Right renal pelvis (tissue), 4 donors: ENCODE measurements around the gene WWTR1. TPM values are rescaled to one million over a fixed set of nuclear protein-coding genes. Genes with fewer than 3 reads are reported as not detected.
A peak's percentile ranks its signal among the peaks of the same experiment; 100 is the strongest.

Experiments
- DNase-seq, 4 donors: peaks; one replicate each; pipeline ENCODE4 v3.0.0-alpha.2; 2013; ENCODE audit warnings: low read depth in 4 of 4, low spot score in 3 of 4, missing footprints in 1 of 4
- polyA plus RNA-seq, 4 donors: library from polyadenylated mRNA; unstranded; fragments of 120-200 nt; gene quantifications; one replicate each; pipeline ENCODE4 v1.2.1, GENCODE V29; 2013; ENCODE audit not compliant: insufficient read length in 4 of 4

WWTR1 gene
- polyA plus RNA-seq, 4 donors = 93.4 to 109 (median 108) TPM

GRCh38 chr3:149655826-149656574 is 1.8 kb downstream of the WWTR1 start:
- DNase-seq = no peak

GRCh38 chr3:149654188-149654601 is 3.6 kb downstream of the WWTR1 start:
- no peak for DNase-seq

- DNase-seq = no peak
Measured at GRCh38 chr3:149653564-149653963, 4.3 kb downstream of the WWTR1 start.

GRCh38 chr3:149653136-149653535 is 4.7 kb downstream of the WWTR1 start:
- DNase-seq = no peak

GRCh38 chr3:149650828-149651227 is 7.0 kb downstream of the WWTR1 start:
- DNase-seq = no peak

- no peak for DNase-seq
Measured at GRCh38 chr3:149648525-149648924, 9.3 kb downstream of the WWTR1 start.

- no peak for DNase-seq
Measured at GRCh38 chr3:149647812-149648211, 10.0 kb downstream of the WWTR1 start.

GRCh38 chr3:149647285-149647684 is 10.5 kb downstream of the WWTR1 start:
- no peak for DNase-seq

GRCh38 chr3:149646181-149646766 is 11.6 kb downstream of the WWTR1 start:
- DNase-seq = no peak

- no peak for DNase-seq
Measured at GRCh38 chr3:149643963-149644362, 13.9 kb downstream of the WWTR1 start.

GRCh38 chr3:149643482-149643798 is 14.4 kb downstream of the WWTR1 start:
- no peak for DNase-seq

GRCh38 chr3:149640976-149641728 is 16.7 kb downstream of the WWTR1 start:
- no peak for DNase-seq

GRCh38 chr3:149639093-149639486 is 18.7 kb downstream of the WWTR1 start:
- no peak for DNase-seq

GRCh38 chr3:149638228-149639092 is 19.4 kb downstream of the WWTR1 start:
- DNase-seq = peak in 1 of 4 donors; percentile 21

- DNase-seq = no peak
Measured at GRCh38 chr3:149635396-149635795, 22.4 kb downstream of the WWTR1 start.

- no peak for DNase-seq
Measured at GRCh38 chr3:149634573-149634972, 23.3 kb downstream of the WWTR1 start.

GRCh38 chr3:149634072-149634471 is 23.8 kb downstream of the WWTR1 start:
- no peak for DNase-seq

GRCh38 chr3:149632225-149632624 is 25.6 kb downstream of the WWTR1 start:
- no peak for DNase-seq

- no peak for DNase-seq
Measured at GRCh38 chr3:149630806-149631205, 27.0 kb downstream of the WWTR1 start.

- no peak for DNase-seq
Measured at GRCh38 chr3:149628957-149629670, 28.7 kb downstream of the WWTR1 start.
